A549 treated with AZD9567 at 1 μM for 4 hours (cell line): ENCODE results near the gene DCAF15. TPM values are rescaled to one million over a fixed set of nuclear protein-coding genes. Genes with fewer than 3 reads are reported as not detected.

Experiments used
- total RNA-seq: library from RNA; stranded (reverse); fragments of 200-300 nt; extraction: Qiagen RNA extraction; gene quantifications from 5 replicates; pipeline ENCODE4 v1.2.3, GENCODE V29; 2022; ENCODE audit not compliant: insufficient read depth

The DCAF15 gene
- 14.7 to 22.8 TPM (median 21.9 TPM) in 5 replicates for total RNA-seq

DNA sequence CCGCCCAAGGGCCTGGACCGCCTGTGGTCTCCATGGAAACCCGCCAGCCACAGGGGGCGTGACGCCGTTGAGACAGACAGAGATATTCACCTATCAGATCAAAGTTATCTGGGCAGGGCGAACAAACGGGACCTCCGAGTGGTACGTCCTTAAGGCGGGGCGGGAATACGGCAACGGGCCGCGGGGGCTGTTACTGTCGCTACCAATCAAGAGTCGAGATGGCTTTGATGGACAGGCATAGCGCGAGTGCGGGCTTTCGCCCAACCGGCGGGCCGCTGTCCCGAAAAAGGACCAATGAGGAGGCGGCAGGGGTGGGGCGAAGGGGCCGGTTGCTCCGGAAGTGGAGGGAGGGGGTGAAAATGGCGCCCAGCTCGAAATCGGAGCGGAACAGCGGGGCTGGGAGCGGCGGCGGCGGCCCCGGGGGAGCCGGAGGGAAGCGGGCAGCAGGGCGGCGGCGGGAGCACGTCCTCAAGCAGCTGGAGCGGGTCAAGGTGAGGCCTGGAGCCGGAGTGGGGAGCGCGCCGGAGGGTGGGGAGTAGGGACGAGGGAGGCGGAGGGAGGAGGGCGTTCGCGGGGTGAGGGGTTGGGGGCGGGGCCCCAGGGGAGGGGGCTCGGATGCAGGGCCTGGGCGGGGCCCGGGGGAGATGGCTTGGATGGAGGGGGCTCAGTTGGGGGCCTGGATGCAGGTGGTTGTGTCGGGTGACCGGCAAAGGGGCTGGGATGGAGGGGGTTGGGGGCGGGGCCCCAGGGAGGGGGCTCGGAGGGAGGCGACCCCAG, at the start of gene DCAF15:
DCAF15 (plus strand) TSS at position 356 of the 777 bp plus-strand sequence; CDS start at position 360, 4 bp downstream.

DNA sequence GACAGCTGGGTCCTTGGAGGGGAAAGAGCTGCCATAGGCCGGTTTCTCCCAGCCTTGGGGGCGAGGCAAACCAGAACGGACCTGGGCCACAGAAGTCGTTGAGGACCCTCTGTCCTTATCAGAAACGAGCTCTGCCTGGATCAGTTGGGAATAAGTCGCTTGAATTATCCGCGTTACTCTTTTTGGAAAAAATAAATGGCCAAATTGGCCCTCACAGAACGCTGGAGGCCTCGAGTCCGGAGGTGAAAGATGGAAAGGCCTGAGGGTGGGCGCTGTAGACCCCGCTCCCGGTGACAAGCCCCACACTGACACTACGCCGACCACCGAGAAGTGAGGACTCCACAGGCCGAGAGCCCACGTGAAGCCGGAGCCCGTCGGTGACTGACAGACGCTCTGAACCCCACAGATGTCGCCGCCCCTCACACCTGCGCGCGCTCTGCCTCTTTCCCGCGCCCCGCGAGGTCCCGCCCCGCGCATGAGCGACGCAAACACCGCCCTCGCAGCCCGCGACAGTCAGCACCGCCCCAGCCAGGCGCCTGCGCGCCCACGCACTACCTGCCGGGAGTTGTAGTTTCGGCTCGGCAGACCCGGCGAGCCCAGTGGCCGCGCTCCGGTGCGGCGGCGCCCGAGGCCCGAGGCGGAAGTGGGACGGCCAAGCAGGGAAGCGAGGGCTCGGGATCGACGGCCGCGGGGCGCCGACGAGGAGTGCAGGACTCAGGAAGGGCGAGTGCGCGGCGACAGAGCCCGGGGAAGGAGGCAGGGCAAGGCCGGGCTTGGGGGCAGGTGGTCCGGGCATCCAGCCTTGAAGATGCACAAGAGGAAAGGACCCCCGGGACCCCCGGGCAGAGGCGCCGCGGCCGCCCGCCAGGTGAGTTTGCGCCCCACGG, 46.4 kb upstream of the DCAF15 start, which contains the start of the genes BRME1 and CC2D1A:
BRME1 (minus strand) TSS at position 484 of the 887 bp plus-strand sequence. CDS start 1,225 bp downstream, outside the sequence.
CC2D1A (plus strand) TSS at position 568 of the 887 bp plus-strand sequence; CDS start at position 809, 241 bp downstream.

DNA sequence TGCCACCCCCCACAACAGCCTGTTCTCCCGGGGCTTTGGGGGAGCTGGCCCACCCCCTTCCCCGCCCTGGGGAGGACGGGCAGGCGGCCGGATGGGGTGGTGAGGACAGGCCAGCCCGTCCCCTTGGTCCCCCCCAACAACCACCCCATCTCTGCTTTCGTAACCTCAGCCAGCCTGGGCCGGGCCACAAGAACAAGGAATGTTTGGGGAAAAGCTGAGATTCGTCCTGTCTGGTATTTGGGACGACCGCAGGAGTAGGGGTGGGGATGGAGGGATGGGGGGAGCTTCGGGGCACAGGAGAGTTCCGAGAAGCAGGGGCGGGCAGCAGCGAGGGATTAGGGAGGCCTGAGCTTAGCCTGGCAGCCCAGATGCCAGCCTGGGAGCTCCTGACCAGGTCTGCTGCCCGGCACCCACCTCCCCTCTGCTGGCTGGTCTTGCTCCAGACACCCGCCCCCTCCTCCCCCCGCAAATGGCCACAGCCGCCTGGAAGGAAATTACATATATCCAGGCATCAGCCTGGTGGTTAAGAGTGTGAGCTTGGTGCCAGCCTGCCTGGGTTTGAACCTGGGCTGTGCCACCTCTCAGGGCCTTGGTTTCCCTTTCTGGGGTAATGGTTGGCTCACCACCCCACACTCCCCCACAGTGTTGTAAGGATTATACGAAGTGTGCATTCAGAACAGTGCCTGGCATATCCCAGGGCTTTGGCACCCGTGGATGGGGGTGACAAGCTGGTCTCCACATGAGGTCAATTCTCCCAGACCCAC, 13.8 kb upstream of the DCAF15 start, which contains the start of gene PODNL1:
PODNL1 (minus strand) TSS at position 117 of the 764 bp plus-strand sequence. CDS start 236 bp downstream, outside the sequence.

GRCh38 chr19:14006085-14006765, 53.9 kb downstream of the DCAF15 start, which contains the start of gene RFX1:
Gene RFX1, minus strand, starts transcription at chr19:14006320. Its CDS starts 12,477 bp downstream, at chr19:13993843.

Other genes with a start within 250 kb of the DCAF15 start
- 12.5 to 15.5 TPM (median 14.1 TPM) in 5 replicates for gene MRI1, start 188.0 kb upstream of the DCAF15 start, total RNA-seq
- 128 to 211 TPM (median 206 TPM) in 5 replicates for gene C19orf53, start 178.1 kb upstream of the DCAF15 start, total RNA-seq
- gene ZSWIM4, start 157.1 kb upstream of the DCAF15 start, total RNA-seq = 3.7 to 4.0 TPM (median 3.9 TPM) in 5 replicates
- 2.3 to 3.1 TPM (median 2.5 TPM) in 4 of 5 replicates, not detected in the other for gene NANOS3, start 75.4 kb upstream of the DCAF15 start, total RNA-seq
- gene BRME1, start 46.4 kb upstream of the DCAF15 start, total RNA-seq = 0.08 to 0.55 TPM (median 0.37 TPM) in 4 of 5 replicates, not detected in the other
- gene CC2D1A, start 46.3 kb upstream of the DCAF15 start, total RNA-seq = 8.2 to 10.9 TPM (median 9.5 TPM) in 5 replicates
- 1.1 to 4.3 TPM (median 1.5 TPM) in 5 replicates for gene PODNL1, start 14.1 kb upstream of the DCAF15 start, total RNA-seq
- 2.5 to 5.8 TPM (median 5.0 TPM) in 5 replicates for gene RFX1, start 53.8 kb downstream of the DCAF15 start, total RNA-seq
- not detected in 5 replicates for gene RLN3, start 75.6 kb downstream of the DCAF15 start, total RNA-seq
- gene IL27RA, start 79.3 kb downstream of the DCAF15 start, total RNA-seq = 7.7 to 9.5 TPM (median 9.1 TPM) in 5 replicates
- gene PALM3, start 109.6 kb downstream of the DCAF15 start, total RNA-seq = 1.6 to 2.4 TPM (median 2.3 TPM) in 5 replicates
- 3.9 to 4.9 TPM (median 4.5 TPM) in 4 of 5 replicates, not detected in the other for gene MISP3, start 120.3 kb downstream of the DCAF15 start, total RNA-seq
- gene C19orf67, start 133.3 kb downstream of the DCAF15 start, total RNA-seq = not detected in 5 replicates
- gene SAMD1, start 138.2 kb downstream of the DCAF15 start, total RNA-seq = 28.7 to 39.0 TPM (median 35.6 TPM) in 5 replicates
- 30.4 to 51.2 TPM (median 33.2 TPM) in 5 replicates for gene PRKACA, start 165.3 kb downstream of the DCAF15 start, total RNA-seq
- 24.6 to 35.1 TPM (median 34.0 TPM) in 5 replicates for gene ASF1B, start 184.1 kb downstream of the DCAF15 start, total RNA-seq